ENCODE data around the gene PHACTR2. TPM values are rescaled to one million over a fixed set of nuclear protein-coding genes. Genes with fewer than 3 reads are reported as not detected.

PHACTR2 gene
- total RNA-seq, 4 donors from 2014 or later, result 50.8 to 102 (median 65.1) TPM

DNA sequence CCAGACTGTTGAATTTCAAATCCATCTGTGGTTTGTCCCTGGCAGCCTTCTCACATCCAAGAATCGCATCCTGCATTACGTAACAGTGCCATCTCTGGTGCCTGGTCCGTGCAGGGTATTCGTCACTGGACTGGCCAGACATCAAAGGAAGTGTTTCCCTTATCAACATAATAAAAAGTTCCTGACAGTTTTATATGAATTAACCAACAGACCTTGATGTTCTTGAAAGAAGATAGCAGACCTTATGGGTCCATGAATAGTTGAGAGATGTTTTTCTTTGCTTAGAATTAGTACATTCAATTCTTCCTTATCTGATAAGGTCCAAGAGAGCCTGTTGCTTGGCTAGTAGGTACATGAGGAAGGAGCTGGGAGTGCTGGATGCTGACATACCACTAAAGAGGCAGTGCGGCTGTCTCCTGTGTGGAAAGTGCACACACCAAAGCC, 77.6 kb downstream of the PHACTR2 start:
- TF ChIP-seq, protein P1, sequence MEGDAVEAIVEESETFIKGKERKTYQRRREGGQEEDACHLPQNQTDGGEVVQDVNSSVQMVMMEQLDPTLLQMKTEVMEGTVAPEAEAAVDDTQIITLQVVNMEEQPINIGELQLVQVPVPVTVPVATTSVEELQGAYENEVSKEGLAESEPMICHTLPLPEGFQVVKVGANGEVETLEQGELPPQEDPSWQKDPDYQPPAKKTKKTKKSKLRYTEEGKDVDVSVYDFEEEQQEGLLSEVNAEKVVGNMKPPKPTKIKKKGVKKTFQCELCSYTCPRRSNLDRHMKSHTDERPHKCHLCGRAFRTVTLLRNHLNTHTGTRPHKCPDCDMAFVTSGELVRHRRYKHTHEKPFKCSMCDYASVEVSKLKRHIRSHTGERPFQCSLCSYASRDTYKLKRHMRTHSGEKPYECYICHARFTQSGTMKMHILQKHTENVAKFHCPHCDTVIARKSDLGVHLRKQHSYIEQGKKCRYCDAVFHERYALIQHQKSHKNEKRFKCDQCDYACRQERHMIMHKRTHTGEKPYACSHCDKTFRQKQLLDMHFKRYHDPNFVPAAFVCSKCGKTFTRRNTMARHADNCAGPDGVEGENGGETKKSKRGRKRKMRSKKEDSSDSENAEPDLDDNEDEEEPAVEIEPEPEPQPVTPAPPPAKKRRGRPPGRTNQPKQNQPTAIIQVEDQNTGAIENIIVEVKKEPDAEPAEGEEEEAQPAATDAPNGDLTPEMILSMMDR (IDR thresholded peaks at IDR 0.05), result no peak
- ATAC-seq (ENCODE audit: low FRiP score) (peak; percentile 62), DNase-seq (ENCODE audit: low spot score) (no peak)

DNA sequence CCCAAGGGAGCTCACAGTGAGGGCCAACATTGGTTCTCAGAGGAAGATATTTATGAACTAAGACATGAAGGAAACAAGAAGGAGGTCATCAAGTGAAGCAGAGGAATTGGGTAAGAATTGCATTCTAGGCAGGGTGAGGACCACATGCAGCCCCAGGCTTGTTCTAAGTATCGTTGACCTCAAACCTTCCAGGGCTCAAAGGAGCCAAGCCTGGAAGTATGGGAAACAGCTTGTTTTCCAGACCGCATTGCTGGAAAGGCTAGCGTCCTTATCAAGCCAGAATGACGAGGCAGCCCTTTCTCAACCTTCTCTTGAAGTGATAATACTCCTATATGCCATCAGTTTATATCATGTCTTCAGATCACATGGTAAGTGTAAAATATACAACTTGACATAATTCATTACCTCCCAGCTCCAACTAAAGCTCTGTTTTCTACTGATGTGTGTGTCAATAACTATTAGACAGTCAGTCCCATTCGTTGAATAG, 79.6 kb downstream of the PHACTR2 start:
- TF ChIP-seq, protein P1 (IDR thresholded peaks at IDR 0.05), result no peak
- DNase-seq (ENCODE audit: low spot score) (no peak), ATAC-seq (ENCODE audit: low FRiP score) (no peak)

DNA sequence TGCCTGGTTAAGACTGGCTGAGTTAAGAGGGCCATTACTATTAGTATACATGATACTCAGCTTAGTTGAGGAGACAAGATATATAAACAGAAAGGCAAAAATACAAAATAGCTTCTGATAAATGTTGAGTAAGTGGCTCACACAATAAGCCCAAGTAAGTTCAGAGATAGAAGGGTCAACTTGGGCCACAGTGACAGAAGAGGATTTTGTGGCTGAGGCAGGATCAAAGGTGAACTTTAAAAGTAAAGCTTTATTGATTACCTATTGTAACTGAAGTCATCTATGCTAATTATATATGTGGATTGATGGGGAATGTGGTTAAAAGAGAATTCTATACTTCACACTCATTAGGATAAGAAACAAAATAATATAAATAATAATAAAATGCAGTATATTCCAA, 80.8 kb downstream of the PHACTR2 start:
- ATAC-seq (ENCODE audit: low FRiP score) (no peak), DNase-seq (ENCODE audit: low spot score) (no peak)
- TF ChIP-seq, protein P1 (IDR thresholded peaks at IDR 0.05), result no peak

DNA sequence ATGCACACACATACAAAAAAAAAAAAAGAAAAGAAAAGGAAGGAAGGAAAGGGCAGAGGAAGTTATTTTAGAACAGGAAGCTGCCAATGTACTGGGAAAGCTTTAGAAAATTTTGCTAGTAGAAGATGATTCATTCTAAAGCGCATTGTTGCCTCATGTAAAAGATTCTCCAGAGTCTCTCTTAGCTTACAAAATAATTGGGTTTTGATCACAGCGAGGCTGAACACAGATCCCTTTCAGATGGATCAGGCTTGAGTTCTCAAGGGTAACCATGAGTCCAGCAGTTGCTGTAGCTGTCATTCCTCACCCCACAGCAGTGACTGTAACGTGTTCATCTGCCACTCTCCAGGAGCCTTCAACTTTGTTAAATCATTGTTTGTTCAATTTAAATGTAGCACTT, 81.9 kb downstream of the PHACTR2 start:
- DNase-seq (ENCODE audit: low spot score) (no peak), ATAC-seq (ENCODE audit: low FRiP score) (no peak)
- TF ChIP-seq, protein P1 (IDR thresholded peaks at IDR 0.05), result no peak

DNA sequence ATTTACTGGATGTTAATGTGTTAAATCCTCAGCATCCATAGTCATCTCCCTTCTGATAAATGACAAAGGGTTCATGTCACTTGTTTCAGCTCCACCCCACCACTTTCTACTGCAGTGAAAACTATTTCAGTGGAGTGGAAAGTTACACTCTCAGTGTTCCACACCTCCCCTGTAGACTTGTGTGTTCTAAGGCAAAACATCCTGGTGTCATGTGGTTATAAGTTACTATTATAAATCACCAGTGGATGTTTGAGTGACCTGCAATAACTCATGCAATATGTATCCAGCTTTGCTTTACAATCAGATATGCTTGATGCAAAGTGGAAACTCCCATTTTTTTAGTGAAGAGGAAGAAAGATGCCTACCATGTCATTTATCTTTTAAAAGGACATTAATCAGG, 83.3 kb downstream of the PHACTR2 start:
- DNase-seq (ENCODE audit: low spot score), result no peak
- TF ChIP-seq, protein P1 (IDR thresholded peaks at IDR 0.05), result no peak
- ATAC-seq (ENCODE audit: low FRiP score), result no peak

DNA sequence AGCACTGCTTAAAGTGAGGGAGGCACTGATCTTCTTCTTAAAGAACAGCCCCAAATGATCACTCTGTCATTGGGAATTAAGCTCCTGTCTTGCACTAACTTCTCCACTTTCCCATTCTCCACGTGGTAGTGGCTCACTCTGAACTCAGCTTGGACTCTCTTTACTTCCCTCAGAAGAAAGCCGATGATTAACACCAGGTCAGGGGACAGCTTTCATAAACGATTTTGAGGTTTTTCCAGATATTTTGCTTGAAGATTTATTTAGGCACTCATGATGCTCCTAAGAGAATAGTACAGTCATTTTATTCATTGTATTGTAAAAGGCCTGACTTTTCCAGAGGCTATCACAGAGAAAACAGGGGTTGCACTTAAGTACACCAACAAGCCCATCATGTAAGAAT, 84.4 kb downstream of the PHACTR2 start:
- DNase-seq (ENCODE audit: low spot score), result no peak
- no peak for ATAC-seq (ENCODE audit: low FRiP score)
- TF ChIP-seq, protein P1 (IDR thresholded peaks at IDR 0.05), result no peak

DNA sequence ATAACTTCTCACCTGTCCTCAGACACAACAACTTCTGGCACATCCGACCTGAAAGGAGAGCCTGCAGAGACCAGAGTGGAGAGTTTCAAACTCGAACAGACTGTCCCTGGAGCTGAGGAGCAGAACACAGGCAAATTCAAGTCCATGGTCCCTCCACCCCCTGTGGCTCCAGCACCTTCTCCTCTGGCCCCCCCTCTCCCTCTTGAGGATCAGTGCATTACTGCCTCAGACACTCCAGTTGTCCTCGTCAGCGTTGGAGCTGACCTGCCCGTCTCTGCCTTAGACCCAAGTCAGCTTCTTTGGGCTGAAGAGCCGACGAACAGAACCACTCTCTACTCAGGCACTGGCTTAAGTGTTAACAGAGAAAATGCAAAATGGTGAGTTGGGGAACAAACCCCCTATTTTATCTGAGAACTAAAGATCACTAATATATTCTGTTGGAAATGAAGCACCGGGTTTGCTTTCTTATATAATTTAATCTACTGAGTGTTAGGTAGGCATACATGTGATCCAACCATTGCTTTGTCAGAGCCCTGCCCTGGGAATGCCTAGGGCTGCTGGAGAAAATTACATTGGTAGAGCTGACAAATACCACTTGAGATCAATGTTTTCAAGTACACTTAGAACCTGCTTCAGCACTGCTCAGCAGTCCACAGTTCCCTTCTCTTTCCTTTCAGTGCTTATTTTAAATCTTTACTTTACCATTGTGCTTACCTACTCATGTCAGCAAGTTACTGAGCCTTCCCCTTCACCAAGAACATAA, 87.8 kb downstream of the PHACTR2 start:
- TF ChIP-seq, protein P1 (IDR thresholded peaks at IDR 0.05), result no peak
- ATAC-seq (ENCODE audit: low FRiP score) (no peak), DNase-seq (ENCODE audit: low spot score) (no peak)
